GM19467 (cell line): ENCODE results near the gene HOATZ.

ENCODE experiments used
- ATAC-seq: cut with Tn5 transposase; IDR thresholded peaks from one replicate; pipeline ENCODE4 v1.9.1; 2021; ENCODE audit warnings: mild to moderate bottlenecking, moderate library complexity; ENCODE audit not compliant: unreplicated experiment

The HOATZ gene

DNA sequence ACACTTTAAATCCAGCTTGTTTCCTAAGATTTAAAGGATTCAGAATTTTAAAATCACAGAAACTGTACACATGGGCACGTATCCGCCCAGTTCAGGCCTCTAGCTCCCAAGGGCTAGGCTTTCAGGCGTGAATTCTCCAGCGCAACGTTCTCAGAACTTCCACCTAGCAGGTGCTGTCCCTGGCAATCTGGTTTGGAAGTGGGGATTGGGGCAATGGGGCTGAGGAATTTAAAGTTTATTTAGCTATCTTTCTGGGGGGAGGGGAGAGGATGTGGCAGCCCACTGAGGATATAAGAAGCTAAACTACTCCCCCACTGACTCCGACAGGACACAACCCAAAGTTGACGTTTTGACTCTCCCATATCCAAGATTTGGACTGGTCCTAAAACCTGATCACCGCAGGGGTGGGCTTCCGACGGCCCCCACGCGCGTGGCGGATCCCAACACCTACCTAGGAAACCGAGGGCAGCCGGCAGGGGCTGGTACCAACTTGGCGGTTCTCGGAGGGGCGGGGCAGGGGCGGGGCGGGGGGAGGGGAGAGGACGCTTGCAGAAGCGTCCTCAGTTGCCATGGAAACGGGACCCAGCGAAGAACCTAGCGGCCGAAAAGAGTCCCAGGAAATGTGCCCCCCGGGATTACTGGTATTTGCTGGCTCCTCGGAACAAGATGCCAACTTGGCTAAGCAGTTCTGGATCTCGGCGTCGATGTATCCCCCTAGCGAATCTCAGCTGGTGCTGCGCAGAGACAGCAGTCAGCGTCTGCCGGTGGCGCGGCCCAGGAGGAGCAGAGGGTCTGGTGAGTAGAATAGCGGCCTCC is at the start of gene HOATZ:
Gene HOATZ, plus strand, starts transcription at position 563 of the 816 bp plus-strand sequence. Its CDS starts 7 bp downstream, at position 570.
- no peak for ATAC-seq

DNA sequence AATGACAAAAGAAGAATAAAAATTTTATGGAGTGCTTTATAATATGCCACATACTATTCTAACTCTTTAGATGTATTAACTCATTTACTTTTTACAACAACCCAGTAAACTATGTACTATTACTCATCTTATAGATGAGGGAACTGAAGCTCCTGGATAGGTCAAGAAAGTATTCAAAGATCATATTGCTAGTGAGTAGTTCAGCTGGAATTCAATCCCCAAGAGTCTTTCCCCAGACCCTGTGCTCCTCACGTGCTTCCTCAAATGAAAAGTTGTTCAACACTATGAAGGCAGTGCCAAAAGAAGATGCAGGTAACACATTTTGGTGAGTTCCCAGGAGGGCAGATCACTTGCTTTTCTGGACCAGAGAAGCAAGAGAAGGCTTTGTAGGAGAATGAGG is 49.2 kb upstream of the HOATZ start:
- no peak for ATAC-seq

DNA sequence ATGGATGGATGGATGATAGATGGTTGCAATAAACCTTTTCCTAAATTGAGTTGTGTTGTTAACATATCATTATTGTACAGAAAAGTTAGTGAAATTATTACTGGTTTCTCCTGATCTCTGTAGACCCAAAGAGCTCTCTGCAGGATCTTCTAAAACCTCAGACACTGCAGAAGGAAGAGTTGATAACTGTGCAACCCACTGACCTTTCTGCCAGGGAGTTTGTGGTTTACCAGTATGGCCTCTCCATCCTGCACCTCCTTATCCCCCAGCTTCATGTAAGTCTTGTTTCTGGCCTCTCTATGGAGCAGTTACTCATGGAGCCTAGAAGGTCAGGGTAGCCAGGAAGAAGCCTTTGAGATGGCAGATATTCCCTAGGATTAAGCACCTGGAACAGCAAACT is 48.0 kb upstream of the HOATZ start:
- ATAC-seq = no peak

DNA sequence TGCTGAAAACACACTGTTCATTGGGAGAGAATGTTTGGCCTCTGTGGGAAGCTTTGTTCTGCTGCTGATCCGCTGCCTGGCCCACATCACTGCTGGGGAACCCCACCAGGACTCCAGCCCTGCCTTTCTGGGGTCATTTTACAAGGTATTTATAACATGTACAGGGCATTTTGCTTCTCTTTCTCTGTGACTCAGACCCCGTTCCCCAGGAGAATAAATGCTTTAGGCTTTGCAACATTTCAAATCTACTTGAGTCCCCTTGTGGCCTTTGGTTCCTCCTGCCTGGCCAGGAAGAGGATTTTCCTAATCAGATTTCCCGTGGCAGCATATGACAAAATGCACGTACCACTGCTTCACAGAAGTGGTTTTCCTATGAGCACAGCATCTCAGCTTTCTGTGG is 45.4 kb upstream of the HOATZ start:
- ATAC-seq = no peak

DNA sequence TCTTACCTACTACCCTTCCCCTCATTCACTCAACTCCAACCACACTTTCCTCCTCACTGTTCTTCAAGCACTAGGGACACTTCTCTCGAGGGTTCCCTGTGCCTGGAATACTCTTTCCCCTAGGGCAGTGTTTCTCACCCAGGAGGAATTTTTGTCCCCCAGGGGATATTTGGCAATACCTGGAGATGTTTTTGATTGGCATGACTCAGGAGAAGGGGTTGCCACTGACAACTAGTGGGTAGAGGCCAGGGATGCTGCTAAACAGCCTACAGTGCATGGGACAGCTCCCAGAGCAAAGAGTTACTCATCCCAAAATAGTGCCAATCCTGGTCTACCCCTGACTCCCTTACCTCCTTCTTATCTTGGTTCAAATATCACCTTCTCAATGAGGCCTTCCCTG is 42.4 kb upstream of the HOATZ start:
- ATAC-seq = no peak

DNA sequence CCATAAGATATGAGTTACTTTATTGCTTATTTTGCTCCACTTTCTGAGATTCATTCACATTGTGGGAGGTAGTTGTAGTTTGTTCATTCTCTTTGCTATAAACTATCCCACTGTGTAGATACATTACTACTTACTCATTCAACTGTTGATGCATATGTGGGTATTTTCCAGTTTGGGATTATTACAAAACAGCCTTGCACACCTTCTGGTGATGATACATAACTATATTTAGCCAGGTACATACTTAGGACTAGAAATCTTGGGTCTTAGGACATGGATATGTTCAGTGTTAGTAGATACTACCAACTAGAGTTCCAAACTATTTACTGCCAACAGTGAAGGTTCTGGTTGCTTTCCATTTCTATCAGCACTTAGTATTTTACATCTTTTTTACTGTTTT is 40.1 kb upstream of the HOATZ start:
- ATAC-seq = no peak

DNA sequence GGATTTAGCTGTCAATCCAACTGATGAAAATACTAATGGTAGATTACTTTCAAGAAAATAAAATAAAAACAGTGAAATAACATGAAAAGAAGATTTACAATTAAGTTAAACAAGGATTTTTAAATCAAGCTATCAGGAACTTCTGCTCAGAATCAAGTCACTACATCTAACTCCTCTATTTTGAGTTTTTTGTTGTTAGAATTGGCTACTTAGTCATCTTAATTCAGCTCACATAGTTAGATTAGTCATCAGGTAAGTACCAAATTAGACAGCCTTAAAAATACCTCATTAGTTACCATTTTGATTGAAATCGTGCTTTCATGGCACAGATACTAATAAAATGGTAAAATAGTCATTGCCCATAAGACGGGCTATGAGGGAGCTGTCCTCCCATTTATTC is 38.2 kb upstream of the HOATZ start:
- no peak for ATAC-seq

DNA sequence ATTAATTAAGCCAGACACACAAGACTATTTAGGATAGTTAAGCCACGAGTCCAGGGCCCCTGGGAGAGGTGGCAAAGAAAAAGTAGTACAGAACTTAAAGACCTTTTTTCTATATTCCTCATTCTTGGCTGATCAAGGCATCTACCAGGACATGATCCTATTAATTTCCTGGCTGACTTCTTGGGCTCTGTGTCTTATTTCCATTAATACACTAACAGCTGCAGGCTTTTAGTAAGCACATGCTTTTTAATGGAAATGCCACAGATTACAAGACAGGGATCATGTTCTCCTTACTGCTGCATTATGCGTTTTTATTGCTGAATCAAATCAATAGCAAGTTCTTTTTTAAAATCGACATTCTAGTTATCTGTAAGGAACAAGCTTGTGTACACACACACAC is 37.6 kb upstream of the HOATZ start:
- no peak for ATAC-seq

DNA sequence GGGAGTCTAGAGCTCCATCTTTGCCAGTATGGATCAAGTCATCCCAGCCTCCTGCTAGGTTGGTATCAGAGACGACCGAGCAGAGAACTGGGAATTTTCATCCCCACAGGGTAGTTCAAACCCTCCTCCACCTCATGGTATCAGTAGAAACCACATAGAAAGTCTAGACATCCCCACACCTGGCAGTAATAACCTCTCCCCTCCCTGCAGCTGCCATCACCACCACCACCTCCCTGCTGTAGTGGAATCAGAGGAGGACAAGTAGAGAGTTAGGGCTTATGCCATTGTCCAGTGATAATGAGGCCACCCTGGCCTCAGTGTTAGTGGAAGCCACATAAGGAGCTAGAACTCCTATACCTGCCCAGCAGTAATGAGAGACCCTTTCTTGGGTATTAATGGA is 36.7 kb upstream of the HOATZ start:
- no peak for ATAC-seq

DNA sequence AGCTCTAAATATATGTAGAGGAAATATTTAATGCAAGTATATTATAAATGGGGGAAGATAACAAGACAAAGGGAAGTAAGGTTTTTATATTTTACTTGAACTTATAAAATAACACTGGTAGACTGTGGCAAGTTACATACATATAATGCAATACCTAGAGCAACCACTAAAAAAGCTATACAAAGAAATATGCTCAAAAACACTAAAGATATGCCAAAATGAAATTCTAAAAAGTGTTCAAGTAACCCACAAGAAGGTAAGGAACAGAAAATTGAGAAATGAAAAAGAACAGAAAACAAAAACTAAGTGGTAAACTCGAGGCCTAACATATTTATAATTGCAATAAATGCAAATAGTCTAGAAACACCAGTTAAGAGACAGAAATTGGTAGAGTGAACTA is 34.9 kb upstream of the HOATZ start:
- no peak for ATAC-seq

DNA sequence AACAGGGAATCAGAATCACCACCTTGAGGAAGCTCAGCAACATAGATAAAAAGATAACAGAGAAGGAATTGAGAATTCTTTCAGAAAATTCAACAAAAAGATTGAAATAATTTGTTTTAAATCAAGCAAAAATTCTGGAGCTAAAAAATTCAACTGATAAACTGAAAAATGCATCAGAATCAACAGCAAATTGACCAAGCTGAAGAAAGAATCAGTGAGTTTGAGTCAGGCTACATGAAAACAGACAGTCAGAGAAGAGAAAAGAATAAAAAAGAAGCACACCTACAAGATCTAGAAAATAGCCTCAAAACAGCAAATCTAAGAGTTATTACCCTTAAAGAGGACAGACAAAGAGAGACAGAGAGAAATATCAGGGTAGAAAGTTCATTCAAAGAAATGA is 31.1 kb upstream of the HOATZ start:
- ATAC-seq = no peak

DNA sequence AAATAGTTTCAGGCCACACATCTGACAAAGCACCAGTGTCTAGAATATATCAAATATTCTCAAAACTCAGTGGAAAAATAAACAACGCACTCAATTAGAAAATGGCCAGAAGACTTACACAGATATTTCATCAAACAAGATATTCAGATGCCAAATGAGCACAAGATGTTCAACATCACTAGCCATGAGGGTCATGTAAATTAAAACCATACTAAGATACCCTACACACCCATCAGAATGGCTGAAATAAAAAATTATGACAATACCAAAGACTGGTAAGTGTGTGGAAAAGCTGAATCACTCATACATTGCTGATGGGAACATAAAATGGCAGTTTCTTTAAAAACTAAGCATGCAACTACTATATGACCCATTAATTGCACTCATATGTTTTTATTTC is 24.1 kb upstream of the HOATZ start:
- no peak for ATAC-seq

DNA sequence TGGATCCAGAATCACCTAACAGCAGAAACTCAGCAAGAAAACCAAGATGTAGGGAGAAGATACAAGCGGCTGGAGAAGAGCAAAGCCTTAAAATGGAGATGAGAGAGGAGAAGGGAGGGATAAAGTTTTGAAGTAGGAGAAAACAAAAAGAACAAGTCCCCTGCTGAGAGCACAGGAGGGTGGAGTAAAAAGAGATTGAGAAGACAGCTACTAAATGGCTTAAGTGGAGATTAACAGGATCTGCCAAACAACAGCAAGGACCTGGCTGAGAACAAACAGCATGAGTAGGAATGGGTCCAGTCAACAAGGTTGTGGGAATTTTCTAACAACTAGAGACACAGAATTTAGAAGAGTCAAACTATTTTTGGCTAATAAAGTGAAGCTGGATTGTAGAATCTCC is 20.5 kb upstream of the HOATZ start:
- ATAC-seq = no peak

DNA sequence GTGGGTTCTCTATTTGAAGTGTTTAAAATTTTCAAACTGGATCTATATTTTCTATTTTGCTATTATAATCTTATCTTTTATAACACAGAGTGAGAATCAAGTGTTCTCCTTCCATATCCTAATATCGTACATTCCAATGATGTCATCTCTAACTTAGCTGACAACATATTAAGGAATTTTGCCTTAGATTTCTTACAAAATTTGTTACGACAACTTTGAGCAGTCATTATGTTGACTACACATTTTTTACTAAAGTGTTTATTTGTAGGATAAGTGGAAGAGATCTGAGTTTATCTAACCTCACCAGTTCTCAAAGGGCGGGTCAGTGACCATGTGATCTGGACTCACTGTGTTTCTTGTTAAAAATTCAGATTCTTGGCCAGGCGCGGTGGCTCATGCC is 15.1 kb upstream of the HOATZ start:
- no peak for ATAC-seq

DNA sequence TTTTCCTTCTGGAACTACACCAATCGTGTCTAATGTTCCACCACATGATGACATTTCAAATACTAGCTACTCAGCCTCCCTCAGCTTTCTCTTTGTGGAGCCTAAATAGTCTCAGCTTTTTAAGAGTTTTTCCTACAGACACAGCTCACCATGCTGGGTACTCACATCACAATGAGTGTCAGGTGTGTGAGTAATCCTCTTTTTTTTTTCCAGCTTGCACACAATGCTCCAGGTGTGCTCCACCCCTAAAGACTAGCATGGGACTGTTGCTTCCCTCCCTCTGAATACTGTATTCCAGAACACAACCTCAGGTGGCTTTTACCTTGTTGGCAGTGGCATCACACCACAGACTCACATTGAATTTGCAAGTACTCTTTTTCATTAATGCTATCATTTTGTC is 14.1 kb upstream of the HOATZ start:
- no peak for ATAC-seq

DNA sequence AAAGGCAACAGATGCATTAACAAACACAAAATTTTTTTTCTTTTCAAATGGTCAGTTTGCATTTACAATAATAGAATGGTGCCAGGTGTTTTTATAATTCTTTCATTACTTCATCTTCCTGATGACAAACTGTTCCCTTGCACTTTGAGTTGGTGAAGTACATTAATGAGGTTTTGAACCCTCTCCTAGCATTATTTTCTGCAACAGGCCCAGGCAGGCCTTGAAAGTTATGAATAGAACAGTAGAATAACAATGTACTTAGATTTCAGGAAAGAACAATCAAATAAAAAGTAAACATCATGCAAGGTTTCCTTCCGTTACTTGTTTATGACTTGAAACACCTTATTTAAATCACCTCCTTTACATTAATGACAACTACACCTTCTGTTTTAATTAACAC is 12.0 kb upstream of the HOATZ start:
- no peak for ATAC-seq

DNA sequence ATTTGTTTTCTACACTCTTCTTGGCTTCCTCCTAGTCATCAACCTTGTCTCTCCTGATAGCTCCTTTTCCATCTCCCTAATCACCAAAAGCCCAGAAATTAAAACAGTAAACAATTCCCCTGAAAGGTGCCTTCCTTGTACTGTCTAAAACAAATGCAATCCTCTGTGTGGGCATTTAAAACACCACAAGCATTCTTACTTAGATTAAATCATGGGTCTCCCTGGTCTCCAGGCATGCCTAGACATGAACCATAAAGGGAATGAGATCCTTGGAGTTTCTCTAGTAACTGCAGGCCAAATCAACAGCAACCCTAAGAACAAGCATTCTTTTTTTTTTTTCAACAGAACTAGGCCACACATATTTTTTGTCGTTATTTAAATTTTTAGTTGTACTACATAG is 4.3 kb upstream of the HOATZ start:
- no peak for ATAC-seq

DNA sequence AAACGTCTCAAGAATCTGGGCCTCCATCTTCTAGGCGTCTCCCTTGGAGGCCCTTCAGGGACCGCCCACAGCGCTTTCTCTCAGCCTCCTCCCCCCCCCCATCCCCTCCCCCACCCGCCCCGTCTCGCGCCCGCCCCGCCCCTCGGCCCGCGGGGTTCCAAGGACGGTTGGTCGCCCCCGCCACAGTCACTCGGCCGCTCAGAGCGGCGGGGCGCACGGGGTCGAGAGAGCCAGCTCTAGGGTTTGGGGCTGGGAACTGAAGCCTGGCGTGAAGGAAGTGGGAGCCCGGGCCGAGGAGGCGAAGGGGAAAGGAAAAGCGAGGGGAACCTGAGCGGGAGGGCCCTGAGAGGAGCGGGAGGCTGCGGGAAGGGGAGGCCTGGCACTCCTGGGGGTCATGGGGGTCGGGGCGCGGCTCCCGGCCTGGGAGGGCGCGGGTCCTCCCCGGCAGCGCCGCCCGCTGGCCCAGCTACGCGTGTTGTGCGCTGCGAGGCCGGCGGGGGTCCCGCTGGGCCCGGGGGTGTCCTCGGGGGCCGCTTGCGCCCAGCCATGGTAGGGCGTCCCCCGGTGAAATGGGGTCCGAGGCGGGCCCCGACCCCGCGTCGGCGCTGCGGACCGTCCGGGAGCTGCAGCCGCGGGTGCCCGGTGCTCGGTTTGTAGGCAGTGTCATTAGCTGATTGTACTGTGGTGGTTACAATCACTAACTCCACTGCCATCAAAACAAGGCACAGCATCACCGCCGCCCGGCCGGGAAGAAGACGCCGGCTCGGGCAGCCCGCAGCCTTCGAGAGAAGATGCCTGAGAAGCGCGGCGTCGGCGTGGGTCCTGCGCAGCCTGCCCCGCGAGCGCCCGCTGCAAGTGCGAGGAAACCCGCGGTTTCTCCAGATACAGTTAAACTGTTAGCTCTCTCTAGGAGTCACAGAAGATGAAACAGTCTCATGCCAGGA is 2.0 kb upstream of the HOATZ start, which contains the start of gene BTG4:
Gene BTG4, minus strand, starts transcription at position 91 of the 944 bp plus-strand sequence. CDS start 13,610 bp downstream, outside the sequence.
- no peak for ATAC-seq

DNA sequence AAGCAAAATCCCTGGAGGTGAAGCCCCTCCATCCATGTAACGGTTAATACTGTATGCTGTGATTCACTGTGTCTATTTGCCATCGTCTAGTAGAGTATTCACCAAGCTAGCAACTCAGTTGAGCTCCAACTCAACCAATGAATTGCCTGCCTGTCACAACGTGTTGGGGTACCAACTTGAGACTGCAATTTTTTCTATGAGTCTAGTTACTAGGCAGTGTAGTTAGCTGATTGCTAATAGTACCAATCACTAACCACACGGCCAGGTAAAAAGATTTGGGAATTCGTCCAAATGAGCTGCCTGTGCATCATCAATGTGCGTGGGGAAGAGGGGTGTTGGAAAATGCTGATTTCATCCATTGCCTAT is 1.4 kb upstream of the HOATZ start:
- ATAC-seq = no peak

DNA sequence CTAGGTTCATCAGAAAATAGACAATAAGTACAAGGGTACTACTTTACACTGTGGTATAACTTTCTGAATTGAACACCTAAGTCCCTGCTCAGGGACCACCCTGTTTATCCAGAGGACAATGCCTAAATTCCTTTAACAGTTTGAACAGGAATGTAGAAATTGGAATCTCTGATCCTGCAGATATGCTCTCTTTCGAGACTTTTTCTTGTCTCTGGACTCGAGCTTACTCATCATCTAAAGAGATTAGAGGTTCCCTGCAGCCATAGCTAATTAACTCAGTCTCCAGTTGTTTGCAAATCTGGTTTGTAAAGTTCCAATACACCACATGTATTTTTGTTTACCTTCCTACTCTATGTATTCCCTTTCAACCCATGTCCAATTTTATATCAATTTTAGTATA is 1.0 kb downstream of the HOATZ start:
- no peak for ATAC-seq

DNA sequence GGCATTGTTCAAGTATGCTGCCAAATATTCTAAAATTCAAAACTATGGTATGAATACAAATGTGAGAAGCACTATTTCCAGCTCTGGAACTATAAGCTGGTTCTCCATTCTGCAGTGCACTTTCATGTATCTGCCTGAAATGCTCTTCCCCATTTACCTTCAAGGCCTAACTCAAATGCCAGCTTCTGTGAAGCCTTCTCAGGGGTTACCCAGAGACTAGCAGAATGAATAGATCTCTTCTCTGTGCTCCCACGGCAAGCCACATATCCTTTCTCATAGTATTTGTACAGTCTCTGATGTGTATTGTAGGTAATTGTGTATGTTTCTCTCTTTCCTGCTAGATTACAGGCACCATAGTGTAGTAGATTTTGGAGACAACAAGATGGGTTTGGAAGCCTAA is 4.1 kb downstream of the HOATZ start:
- ATAC-seq = no peak

DNA sequence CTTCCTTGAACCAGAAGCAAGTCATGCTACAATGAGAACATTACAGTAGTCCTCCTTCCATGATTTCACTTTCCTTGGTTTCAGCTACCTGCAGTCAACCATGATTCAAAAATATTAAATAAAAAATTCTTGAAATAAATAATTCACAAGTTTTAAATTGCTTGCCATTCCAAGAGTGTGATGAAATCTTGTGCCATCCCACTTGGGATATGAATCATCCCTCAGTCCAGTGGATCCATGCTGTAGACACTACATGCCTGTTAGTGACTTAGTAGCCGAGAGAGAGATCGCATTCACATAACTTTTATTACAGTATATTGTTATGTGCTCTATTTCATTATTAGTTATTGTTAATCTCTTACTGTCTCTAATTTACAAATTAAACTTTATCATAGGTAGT is 6.0 kb downstream of the HOATZ start:
- no peak for ATAC-seq
